Cerebellar nuclear complex (tissue), 1 donor: Measurements from ENCODE around the gene COL6A1.
"Not testable (repeated sequence)": the region's sequence is repeated elsewhere in the genome, so short reads cannot be mapped to it uniquely, and the experiment has no call there.

Source experiments
- DNase-seq, 2 experiments: peaks; one replicate each; lab custom pipeline; 2025; lab: John Stamatoyannopoulos, UW

The COL6A1 gene

DNA sequence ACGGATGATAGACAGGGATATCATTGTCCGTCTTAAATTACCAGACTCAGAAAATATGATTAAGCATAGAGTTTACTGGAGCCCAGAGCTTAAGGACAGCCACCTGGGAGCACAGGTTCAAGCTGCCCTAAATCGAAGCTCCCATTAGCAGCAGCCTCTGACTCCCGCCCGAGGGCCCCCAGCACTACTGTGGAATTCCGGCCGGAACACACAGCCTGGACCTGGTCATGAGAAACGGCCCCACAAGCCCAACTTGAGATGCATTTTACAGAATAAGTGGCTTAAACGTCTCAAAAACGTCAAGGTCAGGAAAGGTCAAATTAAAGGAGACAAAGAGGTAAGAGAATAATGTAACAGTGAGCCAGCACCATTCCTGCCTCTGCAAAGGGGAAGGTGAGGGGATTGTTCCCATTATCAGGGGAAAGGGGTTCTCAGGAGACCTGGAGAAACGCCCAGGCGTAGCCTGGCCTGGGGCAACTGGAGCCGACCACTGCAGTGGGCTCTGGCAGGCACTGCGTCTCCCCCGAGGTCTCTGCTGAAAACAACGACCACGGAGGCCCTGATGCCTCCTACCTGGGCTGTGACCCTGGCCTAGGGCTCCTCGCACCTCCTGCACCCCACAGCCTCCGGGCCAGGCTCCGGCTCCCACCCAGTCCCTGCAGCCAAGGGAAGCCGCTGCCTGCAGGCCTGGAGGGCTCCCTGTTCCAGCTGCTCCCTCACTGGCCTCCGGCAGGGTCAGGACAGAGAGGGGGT, 11.5 kb upstream of the COL6A1 start:
- DNase-seq, result no peak

DNA sequence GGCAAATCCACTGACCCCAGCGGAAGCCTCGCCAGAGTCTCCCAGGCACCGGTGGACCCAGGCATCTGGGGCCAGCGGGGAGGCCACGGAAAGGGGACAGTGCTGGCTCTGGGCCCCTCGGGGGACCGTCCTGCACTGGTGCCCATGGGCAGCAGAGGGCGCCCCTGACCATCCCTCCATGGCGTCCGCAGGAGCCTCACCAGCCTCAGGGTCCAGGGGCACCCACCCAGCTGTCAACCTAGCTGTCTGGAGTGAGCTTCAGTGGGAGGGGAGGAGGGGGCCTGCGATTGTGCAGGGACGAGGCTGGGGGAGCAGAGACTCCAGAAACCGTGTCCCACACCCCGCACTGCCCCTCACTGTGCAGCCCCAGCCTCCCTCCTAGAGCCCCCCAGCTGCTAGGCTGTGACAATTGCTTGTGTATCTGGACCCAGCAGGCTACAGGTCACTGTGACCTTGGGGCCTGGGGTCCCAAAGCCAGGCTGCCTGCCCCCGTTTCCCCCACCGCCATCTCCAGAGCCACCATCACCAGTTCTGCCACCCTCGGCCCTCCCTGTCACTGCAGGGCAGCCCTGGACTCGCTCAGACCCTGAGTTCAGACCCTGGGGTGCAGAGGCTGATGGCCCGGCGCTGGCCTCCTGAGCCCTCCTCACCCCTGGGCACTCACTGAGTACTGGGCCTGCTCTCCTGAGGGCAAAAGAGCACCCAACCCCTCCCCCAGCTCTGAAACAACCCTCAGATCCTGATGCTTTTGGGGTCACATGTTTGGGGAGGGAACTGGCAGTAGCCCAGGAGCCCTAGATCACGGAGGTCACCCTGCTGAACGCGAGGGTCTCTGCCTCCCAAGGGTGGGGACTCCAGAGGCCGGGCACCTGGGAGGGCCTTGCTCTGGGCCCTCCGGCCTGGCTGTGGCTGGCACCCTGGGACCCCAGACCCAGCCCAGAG, 10.6 kb upstream of the COL6A1 start:
- no peak for DNase-seq

DNA sequence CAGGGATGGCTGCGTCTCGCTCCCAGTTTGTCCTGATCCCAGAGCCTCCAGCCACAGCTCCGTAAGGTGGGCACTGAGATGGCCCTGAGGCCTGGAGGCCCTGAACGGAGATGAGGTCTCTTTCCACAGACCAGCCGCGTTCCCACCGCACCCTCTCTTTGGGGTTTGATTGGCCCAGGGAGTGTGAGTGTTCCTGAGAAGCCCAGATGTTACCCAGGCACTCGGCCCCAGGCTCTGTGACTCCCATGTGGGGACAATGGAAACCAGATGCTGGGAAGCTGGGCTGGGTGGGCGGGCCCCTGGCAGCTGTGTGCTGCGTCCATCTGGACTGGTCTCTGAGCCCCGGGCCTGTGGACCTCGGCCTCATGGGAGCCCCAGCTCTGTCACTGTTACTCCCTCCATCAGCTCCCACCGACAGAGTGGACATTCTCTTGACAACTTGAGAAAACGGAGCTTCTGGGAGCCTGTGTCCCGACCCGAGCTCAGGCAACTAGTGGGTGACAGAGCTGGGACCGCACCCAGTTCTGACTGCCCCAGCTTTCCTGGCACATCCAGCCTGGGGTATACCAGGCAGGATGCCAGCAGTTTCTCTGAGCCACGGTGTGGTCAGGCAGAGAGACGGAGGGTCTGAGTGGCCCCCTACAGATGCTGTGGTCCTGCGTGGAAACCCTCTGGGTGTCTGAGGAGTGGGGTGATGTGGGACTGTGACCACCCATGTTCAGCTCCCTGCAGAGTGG, 9.8 kb upstream of the COL6A1 start:
- no peak for DNase-seq

DNA sequence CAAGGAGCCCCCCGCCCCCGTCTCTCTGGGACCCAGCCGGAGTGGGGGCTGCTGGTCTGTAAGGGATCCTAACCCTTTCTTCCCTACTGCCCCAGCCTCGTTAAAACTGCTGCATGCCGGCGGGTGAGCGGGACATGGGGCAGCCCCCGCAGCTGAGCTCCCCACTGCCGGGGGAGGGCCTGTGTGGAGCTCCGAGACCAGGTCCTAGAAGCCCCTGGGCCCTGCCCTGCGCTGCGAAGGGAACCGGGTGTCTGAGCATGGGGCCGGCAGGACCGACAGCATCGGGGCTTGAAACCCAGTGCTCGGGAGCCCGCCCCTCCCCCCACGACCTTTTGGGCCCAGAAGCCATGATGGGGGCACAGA, 9.2 kb upstream of the COL6A1 start:
- no peak for DNase-seq

DNA sequence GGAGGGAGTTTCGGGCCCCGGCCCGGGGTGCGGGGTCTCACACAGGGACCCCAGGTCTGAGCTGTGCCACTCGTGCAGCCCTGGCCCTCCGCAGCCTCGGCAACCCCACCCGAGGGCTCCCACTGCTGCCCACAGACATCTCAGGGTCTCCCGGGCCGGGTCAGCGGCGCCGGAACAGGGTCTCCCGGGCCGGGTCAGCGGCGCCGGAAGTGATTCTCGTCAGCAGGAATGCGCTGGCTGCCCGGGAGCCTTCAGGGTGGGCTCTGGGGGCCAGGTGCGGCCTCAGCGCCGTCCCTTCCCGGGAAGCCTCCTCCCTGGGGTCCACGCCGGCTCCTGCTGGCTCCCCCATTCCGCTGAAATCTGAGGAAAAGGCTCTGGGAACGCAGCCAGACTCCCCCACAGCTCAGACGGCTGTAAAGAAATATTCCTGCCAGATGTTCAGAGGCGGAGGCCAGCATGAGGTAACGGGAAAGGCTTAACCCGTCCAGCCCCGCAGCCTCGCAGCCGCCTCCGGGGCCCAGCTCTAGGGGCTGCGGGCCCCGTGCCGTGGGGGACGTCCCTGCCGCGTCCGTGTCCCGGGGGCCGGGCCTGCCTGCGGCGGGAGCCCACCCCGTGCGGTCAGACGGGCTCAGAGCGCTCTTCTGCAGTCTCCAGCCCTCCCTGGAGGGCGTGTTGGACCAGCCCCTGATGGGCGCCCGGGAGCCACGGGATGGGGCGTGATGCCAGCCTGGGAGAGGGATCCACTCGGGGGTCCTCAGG, 8.7 kb upstream of the COL6A1 start:
- DNase-seq, result no peak

DNA sequence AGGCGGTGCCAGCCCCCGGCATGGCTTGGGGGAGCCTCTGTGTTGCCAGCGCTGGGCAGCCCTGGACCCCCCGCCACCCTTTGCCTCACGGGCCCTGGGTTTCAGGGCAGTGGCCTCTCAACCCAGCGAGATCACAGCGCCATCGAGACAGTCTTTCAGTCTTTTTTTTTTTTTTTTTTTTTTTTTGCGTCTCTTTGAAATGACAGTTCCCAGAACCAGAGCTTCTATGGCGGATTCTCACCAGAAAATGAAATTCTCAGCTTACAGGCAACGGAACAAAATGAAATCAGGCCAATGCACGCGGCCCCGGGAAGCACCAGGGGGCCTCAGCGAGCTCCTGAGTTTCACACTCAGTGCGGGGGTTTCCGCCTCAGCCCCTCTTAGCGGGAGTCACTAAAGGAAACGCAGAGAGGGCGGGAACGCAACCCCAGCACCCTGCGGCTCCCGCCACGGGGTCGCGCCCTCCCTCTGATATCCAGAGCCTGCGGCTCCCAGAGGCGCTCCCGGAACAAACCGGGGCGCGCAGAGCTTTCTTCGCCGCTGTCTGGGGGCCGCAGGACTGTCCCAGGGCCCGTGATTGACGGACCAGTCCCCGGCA, 8.0 kb upstream of the COL6A1 start:
- no peak for DNase-seq

DNA sequence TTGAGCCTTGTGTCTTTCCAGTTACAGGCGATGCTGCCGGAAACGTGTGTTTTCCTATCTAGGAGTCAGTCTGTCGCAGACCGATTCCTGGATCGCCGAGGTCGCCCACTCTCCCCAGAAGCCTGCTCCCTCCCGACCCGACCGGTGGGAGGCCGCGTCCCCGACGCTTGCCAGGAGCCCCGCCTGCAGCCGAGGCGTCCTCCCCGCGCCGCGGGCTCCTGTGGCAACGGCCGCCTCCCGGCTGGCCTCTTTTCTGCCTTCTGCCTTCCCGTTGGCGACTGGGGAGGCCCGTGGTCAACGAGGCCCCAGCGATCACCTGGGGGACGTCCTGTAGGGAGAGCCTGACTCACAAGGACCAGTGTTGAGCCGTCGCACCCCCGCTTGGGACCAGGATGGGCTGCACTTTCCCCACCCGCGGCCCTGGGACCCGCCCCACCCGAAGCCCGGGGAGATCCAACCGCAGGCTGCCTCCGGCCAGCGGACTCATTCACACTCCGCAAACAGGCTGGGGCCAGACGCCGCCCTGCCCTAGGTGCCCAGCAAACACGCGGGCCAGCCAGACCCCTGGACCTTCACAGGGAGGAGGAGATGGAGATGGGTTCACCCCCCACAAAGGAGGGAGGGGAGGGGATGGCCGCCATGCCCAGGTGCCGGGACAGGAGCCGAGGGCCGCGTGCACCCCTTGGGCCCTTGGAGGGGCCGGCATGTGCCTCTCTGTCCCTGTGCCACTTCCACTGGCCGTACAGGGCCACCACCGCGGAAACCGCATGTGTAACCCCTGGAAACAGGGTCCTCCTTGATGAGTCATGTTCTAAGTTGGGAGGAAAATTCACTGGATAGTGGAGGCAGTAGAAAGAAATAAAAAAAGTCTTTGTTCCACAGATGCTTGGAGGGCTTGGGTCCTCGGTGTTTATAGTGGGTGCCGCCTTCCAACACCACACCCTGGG, 7.2 kb upstream of the COL6A1 start:
- DNase-seq, result no peak

DNA sequence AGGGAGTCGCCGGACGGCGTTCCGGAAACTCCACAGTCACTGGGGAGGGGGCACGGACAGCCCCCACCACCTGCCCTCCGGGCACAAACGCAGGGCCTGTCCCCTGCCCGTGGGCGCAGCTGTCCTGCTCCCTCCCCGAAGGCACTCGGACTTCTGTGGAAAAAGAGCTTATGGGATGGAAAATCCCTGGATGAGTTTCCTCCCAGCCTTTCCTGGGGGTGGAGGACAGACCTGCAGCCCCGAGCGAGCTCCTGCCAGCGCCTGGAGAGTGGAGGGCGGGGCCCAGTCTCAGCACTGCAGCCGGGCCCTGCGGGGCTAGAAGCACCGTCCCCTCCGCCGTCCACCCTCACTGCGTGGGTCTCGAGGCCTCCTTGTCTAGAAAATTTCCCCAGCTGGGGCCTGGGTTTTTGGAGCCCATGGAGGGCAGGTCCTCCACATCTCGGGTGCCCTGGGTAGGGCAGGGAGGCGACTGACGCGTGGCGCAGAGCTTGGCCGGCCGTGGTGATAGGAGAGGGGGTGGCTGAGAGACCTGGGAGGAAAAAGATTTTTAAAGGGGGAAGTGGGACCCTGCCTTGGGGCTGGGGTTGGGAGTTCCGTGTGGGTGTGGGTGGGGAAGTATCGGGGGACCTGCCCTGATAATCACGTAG, 6.4 kb upstream of the COL6A1 start:
- DNase-seq, result no peak

DNA sequence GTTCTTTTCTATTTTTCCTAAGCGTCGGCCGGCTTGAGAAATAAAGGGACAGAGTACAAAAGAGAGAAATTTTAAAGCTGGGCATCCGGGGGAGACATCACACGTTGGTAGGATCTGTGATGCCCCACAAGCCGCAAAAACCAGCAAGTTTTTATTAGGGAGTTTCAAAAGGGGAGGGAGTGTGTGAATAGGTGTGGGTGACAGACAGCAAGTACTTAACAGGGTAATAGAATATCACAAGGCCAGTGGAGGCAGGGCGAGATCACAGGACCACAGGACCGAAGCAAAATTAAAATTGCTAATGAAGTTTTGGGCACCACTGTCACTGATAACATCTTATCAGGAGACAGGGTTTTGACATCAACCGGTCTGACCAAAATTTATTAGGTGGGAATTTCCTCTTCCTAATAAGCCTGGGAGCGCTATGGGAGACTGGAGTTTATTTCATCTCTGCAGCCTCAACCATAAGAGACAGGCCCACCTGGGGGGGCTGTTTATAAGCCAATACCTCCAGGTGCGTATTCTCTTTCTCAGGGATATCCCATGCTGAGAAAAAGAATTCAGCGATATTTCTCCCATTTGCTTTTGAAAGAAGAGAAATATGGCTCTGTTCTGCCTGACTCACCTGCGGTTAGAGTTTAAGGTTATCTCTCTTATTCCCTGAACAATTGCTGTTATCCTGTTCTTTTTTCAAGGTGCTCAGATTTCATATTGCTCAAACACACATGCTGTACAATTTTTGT, 5.7 kb upstream of the COL6A1 start:
- not testable (repeated sequence) for DNase-seq

DNA sequence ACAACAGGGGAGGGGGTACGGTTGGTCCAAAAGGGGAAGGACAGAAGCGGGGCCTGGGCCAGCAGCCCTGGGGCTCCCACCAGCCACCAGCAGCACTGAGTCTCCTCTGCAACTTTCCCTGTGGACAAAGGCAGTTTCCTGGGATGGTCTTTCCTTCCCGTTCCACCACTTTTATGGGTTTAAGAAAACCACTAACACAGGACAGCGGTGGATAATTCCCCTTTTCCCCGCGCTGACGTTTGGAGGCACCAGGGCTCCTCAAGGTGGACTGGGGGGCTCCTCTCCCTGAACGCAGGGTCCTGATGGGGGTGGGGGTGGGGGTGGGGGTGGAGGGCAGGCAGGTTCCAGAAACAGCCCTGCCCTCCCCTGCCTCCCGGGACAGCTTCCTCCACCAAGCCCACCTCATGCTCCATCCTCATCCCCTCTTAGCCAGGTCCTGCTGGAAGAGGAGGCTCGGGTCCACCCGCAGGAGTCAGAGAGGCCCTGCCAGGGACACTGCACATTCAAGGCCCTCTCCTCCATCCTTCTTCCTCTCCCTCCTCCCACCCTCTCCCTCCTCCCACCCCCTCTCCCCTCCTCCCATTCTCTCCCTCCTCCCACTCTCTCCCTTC, 4.8 kb upstream of the COL6A1 start:
- no peak for DNase-seq

DNA sequence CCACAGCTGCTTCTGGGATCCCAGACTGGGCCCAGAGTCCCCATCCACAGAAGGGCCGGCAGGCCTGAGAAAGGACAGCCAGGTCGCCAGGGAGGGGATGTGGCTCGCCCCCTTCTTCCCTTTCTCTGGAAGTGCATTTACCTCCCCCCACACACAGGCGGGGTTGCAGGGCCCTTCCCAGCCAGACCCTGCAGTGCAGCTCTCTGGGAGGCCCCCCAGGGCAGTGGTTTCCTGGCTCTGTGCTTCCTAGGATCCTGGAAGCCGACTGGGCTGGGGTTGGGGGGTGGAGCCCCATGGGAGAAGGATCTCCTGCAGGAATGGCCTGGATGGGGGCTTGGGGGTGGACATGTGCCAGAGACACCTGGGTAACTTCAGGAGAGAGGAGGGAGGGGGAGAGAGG, 4.2 kb upstream of the COL6A1 start:
- no peak for DNase-seq

DNA sequence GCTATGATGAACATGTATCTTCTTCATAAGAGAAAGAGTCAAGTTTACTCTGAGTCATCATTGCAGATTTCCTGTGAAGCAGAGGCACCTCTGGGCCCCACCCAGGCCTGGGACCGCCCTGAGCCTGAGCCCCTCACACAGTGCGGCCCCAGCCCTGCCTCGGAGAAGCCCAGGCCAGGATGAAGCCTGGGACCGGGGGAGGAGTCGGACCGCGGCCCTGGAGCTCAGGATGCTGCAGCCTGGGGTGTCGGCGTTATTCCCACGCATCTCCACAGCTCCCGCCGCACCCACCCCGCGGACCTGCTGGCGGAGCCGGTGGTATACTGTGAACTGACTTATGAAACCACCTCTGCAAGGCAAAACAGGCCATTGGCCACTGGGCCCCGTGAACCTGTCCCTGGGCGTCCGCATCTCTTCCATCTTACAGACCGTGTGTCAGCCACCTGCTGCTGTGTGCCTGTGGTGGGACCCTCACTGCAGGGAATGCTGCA, 2.4 kb upstream of the COL6A1 start:
- DNase-seq, result no peak

DNA sequence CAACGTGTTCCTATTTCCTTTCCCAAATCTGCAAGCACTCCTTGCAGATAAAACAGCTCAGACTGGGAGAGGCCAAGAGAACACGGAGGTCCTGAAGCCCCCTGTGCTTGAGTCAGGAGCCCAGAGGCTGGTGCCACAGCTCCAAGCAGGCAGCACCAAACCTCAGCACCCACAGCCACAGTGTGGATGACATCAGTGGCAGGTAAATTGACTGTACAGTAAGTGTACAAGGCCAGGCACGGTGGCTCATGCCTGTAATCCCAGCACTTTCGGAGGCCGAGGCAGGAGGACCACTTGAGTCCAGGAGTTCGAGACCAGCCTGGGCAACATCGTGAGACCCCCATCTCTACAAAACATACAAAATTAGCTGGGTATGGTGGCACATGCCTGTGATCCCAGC, 1.9 kb upstream of the COL6A1 start:
- no peak for DNase-seq

DNA sequence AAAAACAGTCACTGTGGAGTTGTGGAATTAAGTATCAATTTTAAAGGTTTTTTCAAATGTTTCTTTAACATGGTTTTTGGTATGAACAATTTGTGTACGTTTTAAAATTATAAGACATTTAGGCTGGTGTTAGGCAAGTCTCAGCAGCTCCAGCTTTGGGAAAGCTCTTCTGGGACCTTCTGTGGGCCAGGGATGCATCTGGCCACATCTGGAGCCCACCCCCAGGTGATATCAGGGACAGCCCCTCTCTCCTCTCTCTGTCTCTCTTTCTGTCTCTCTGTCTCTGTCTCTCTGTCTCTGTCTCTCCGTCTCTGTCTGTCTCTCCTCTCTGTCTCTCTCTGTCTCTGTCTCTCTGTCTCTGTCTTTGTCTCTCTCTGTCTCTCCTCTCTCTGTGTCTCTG, 1.3 kb upstream of the COL6A1 start:
- no peak for DNase-seq

DNA sequence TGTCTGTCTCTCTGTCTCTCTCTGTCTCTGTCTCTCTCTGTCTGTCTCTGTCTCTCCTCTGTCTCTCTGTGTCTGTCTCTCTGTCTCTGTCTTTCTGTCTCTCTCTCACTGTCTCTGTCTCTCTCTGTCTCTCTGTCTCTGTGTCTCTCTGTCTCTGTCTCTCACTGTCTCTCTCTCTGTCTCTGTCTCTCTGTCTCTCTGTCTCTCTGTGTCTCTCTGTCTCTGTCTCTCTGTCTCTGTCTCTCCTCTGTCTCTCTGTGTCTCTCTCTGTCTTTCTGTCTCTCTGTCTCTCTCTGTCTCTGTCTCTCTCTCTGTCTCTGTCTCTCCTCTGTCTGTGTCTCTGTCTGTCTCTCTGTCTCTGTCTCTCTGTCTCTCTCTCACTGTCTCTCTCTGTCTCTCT, 873 bp upstream of the COL6A1 start:
- DNase-seq, result no peak

DNA sequence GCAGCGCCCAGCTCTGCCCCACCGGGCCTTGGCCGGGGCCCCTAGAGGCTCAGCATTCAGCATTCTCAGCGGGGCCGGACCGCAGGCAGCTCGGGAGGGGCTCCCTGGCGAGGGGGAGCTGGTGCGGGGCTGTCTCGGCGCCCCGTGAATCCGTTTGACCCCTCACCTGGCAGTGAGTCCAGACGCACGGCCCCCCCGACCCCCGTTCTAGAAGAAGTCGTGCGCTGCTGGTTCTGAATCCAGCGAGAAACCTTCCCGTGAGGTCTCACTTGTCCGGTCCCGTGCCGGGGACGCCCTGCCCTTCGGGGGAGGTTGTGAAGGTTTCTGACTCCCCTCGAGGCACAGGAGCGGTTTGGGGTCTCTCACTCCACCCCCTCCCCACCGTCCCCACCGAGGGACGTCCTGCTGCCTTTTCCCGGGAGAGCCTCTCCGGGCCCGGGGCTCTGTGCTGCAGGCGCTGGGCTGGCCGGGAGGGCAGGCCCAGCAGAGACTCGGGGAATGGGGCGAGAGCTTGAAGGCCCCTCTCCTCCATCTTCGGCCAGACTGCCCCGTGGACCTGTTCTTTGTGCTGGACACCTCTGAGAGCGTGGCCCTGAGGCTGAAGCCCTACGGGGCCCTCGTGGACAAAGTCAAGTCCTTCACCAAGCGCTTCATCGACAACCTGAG, 655 bp downstream of the COL6A1 start:
- DNase-seq, result no peak

DNA sequence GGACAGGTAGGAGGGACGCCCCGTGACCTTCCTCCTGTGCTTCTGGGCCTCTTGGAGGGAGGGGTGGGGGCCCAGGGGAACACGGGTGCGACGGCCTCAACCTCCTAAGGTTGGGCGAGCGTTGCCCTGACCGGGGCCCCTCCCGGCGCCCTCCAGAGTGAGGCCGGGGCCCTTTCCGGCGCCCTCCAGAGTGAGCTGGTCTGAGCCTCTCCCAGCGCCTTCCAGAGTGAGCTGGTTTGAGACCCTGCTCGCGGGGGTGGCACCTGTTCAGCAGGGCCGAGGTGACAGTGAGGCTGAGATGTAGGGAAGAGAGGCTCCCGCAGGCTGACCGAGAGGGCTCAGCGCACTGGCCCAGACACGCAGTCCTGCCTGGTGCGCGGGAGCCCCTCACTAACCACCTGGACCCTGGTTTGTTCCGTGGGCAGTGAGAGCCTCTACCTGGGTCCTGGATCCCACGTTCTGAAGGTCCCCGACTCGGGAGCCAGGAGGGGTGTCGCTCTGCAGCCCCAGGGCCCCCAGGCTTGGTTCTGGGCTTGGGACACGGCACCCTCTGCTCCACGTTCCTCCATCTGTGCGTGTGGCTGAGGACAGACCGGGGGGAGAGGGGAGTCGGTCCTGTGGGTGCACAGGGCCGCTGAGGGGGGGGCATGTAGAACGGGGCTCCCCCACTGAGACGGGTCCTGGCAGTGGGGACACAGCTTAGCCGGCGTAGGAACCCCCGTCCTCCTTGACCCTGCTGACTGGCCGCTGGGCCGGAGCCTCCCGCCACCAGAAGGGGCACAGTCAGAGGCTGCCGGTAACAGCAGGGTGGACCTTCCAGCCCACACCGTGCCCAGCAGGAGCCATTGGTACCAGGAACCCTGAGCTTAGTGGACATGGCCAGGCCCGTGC, 1.4 kb downstream of the COL6A1 start:
- DNase-seq, result no peak
